K562 (cell line): ENCODE data around the gene KCNA4. TPM values are rescaled to one million over a fixed set of nuclear protein-coding genes. Genes with fewer than 3 reads are reported as not detected.

Experiments used
- ATAC-seq: fragments of 200-7000 bp; cut with Tn5 transposase; 3 replicates; pipeline ENCODE4 v1.9.1; 2020; ENCODE audit warnings: moderate library complexity
- BruUV-seq: library from RNA; stranded (reverse); fragments of 400-500 nt; replicated peaks from 2 replicates; lab custom pipeline; 2021; lab: Mats Ljungman, UMichigan
- CTCF ChIA-PET: fragments of 300-600 bp; formaldehyde crosslinking; extraction: SDS; loops from one replicate; lab custom pipeline; 2021; ENCODE audit warnings: low intra/inter-chr PET ratio; lab: Yijun Ruan, JAX
- POLR2A ChIA-PET: fragments of 300-600, 350-650 bp; sonication (Branson Sonifier 250); formaldehyde crosslinking; extraction: SDS; loops from one replicate; lab custom pipeline; 2021; ENCODE audit warnings: antibody characterized with exemption, inconsistent platforms; lab: Yijun Ruan, JAX
- DNase-seq, 4 experiments: peaks; one replicate each; pipeline versions ENCODE4 v3.0.0 to v3.0.0-alpha.2; 2011 to 2018; ENCODE audit warnings: low spot score in 3 of 4, mixed read lengths in 3 of 4; ENCODE audit errors: extremely low read depth in 1 of 4
- FAIRE-seq: peaks from 2 replicates; lab custom pipeline; 2011; peaks lifted over from hg19 to GRCh38; lab: Jason Lieb, UNC
- H2AFZ ChIP-seq: 2 replicates; pipeline ENCODE4 v1.6.0; 2011; ENCODE audit warnings: low read depth, low read length, control low read depth, inconsistent platforms
- H3K27ac ChIP-seq: fragments of 200-600 bp; 3 replicates; pipeline ENCODE4 v1.8.0; 2011; ENCODE audit warnings: low read depth, mild to moderate bottlenecking, control low read depth, inconsistent platforms, low read length, moderate library complexity, mixed read lengths; ENCODE audit errors: extremely low read depth
- H3K27me3 ChIP-seq, 2 experiments: fragments of 300-600 bp in 1 of 2; 2 replicates in 1 of 2; 3 replicates in 1 of 2; pipeline versions ENCODE4 v1.6.0 to v1.8.0; 2011; ENCODE audit warnings: inconsistent platforms in 2 of 2, low read length in 2 of 2, mild to moderate bottlenecking in 1 of 2, mixed read lengths in 1 of 2, moderate library complexity in 1 of 2; ENCODE audit not compliant: control insufficient read depth in 2 of 2, insufficient read depth in 2 of 2
- H3K36me3 ChIP-seq: fragments of 300-600 bp; 3 replicates; pipeline ENCODE4 v1.8.0; 2011; ENCODE audit warnings: mild to moderate bottlenecking, low read length, inconsistent platforms; ENCODE audit not compliant: control insufficient read depth, insufficient read depth
- H3K4me1 ChIP-seq, 2 experiments: fragments of 200-600 bp in 1 of 2; replicated peaks in 1 of 2; 2 replicates in 1 of 2; 3 replicates in 1 of 2; pipeline versions ENCODE4 v1.5.1 to v1.8.0; 2011; ENCODE audit warnings: inconsistent platforms in 2 of 2, low read length in 2 of 2, mild to moderate bottlenecking in 1 of 2, mixed read lengths in 1 of 2, moderate library complexity in 1 of 2; ENCODE audit not compliant: control insufficient read depth in 2 of 2, insufficient read depth in 2 of 2
- H3K4me2 ChIP-seq: 2 replicates; pipeline ENCODE4 v1.6.1; 2011; ENCODE audit warnings: low read length, control low read depth, inconsistent platforms, mixed read lengths; ENCODE audit not compliant: insufficient read depth
- H3K4me3 ChIP-seq: fragments of 200-600 bp; sonication (generic), shearing (Covaris generic); 2 replicates; pipeline ENCODE4 v1.5.1; 2016; ENCODE audit warnings: control low read depth, inconsistent platforms
- H3K79me2 ChIP-seq: fragments of 200-600 bp; 3 replicates; pipeline ENCODE4 v1.8.0; 2011; ENCODE audit warnings: low read length, inconsistent platforms; ENCODE audit not compliant: control insufficient read depth, insufficient read depth
- H3K9ac ChIP-seq, 2 experiments: 2 replicates each; pipeline versions ENCODE4 v1.6.0 to v1.6.1; 2011; ENCODE audit warnings: low read depth in 2 of 2, low read length in 2 of 2, control low read depth in 1 of 2, inconsistent platforms in 1 of 2, mild to moderate bottlenecking in 1 of 2, mixed read lengths in 1 of 2; ENCODE audit not compliant: insufficient read depth in 1 of 2
- H3K9me1 ChIP-seq: one replicate; pipeline ENCODE4 v1.6.0; 2011; ENCODE audit warnings: inconsistent platforms, mild to moderate bottlenecking, low read length, moderate library complexity; ENCODE audit not compliant: control insufficient read depth, insufficient read depth
- H3K9me3 ChIP-seq: replicated peaks from 2 replicates; pipeline ENCODE4 v1.5.1; 2011; ENCODE audit warnings: low read depth, low read length, inconsistent platforms; ENCODE audit not compliant: control insufficient read depth, insufficient read depth
- H4K20me1 ChIP-seq: replicated peaks from 2 replicates; pipeline ENCODE4 v1.6.1; 2011; ENCODE audit warnings: low read length, inconsistent platforms, mixed read lengths; ENCODE audit not compliant: control insufficient read depth, insufficient read depth
- CLOCK ChIP-seq: fragments of 250-450 bp; sonication (Bioruptor Pico); IDR thresholded peaks from 2 replicates; pipeline ENCODE4 v1.4.0; 2020; ENCODE audit warnings: mild to moderate bottlenecking, moderate library complexity, borderline replicate concordance
- HES1 ChIP-seq: fragments of 450-650 bp; IDR thresholded peaks from 2 replicates; pipeline ENCODE4 v1.6.1; 2016; ENCODE audit warnings: low read depth, mild to moderate bottlenecking, moderate library complexity
- HMGXB4 ChIP-seq: sonication (generic); formaldehyde crosslinking; IDR thresholded peaks from 2 replicates; pipeline ENCODE4 v1.8.1; 2023; ENCODE audit warnings: mild to moderate bottlenecking, missing genetic modification reagents
- PCBP1 ChIP-seq: fragments of 200-400 bp; formaldehyde crosslinking; IDR thresholded peaks from 2 replicates; pipeline ENCODE4 v1.6.1; 2018; ENCODE audit warnings: mild to moderate bottlenecking, low read depth, low read length; ENCODE audit not compliant: poor library complexity, severe bottlenecking
- RBM14 ChIP-seq: fragments of 200-400 bp; formaldehyde crosslinking; IDR thresholded peaks from 2 replicates; pipeline ENCODE4 v1.6.1; 2018; ENCODE audit warnings: low read depth, mild to moderate bottlenecking, low read length, moderate library complexity, borderline replicate concordance; ENCODE audit not compliant: insufficient read depth
- SIRT6 ChIP-seq: IDR thresholded peaks from one replicate; pipeline ENCODE4 v1.6.1; 2012; ENCODE audit warnings: low read depth, mild to moderate bottlenecking, control low read depth, inconsistent platforms, low read length, moderate library complexity
- SMAD4 ChIP-seq: fragments of 250-450 bp; sonication (Bioruptor Pico); conservative IDR thresholded peaks from 2 replicates; pipeline ENCODE4 v1.8.0; 2021; ENCODE audit warnings: inconsistent platforms, mild to moderate bottlenecking, moderate library complexity
- ZNF12 ChIP-seq: sonication (generic); formaldehyde crosslinking; IDR thresholded peaks from 2 replicates; pipeline ENCODE4 v1.4.0; 2020; ENCODE audit warnings: mild to moderate bottlenecking, missing genetic modification reagents
- ZNF165 ChIP-seq: fragments of 250-450 bp; sonication (Bioruptor Pico); IDR thresholded peaks from 2 replicates; pipeline ENCODE4 v1.4.0; 2020; ENCODE audit warnings: borderline replicate concordance
- ZNF217 ChIP-seq: sonication (generic); formaldehyde crosslinking; IDR thresholded peaks from 2 replicates; pipeline ENCODE4 v1.8.0; 2022; ENCODE audit warnings: mild to moderate bottlenecking, missing genetic modification reagents
- ZNF282 ChIP-seq: sonication (generic); formaldehyde crosslinking; IDR thresholded peaks from 2 replicates; pipeline ENCODE4 v1.8.1; 2023; ENCODE audit warnings: missing genetic modification reagents
- ZNF507 ChIP-seq: conservative IDR thresholded peaks from 2 replicates; pipeline ENCODE4 v1.6.1; 2017; ENCODE audit warnings: missing genetic modification characterization, missing compliant biosample characterization
- WGBS: fragments of 100-300 bp; shearing (Covaris generic); methylation state at CpG from one replicate; pipeline ENCODE4 v1.1.6; 2016; ENCODE audit warnings: low coverage, mixed read lengths; ENCODE audit not compliant: insufficient coverage; ENCODE audit errors: missing lambda C conversion rate; 5-methylcytosine and 5-hydroxymethylcytosine counted together
- in situ Hi-C: fragments of 300-500 bp; cut with MboI; formaldehyde crosslinking; loops from 4 replicates; pipeline ENCODE4 v1.15.0; 2018; ENCODE audit warnings: inconsistent platforms, mixed read lengths
- intact Hi-C: fragments of 100-400 bp; cut with micrococcal nuclease; formaldehyde crosslinking; loops from 2 replicates; pipeline ENCODE4 v1.14.2; 2022
- polyA plus RNA-seq, 8 experiments: library from polyadenylated mRNA; depleted of rRNA in 4 of 8; stranded (reverse) in 5 of 8; unstranded in 3 of 8; fragments of >200 nt; fragmentation: Nextera tagmentation in 2 of 8; fragmentation: Illumina TruSeq in 1 of 8; extraction: Ambion mirVana in 2 of 8; extraction: Trizol in 1 of 8; gene quantifications; 2 replicates each; pipeline versions ENCODE4 v1.2.1 to v1.2.3, GENCODE V29; 2011 to 2014; ENCODE audit warnings: inconsistent platforms in 1 of 8, missing spikeins in 1 of 8
- total RNA-seq, 7 experiments: library from RNA; depleted of rRNA in 6 of 7; stranded (reverse); fragments of >200 nt in 6 of 7; fragmentation: Illumina TruSeq in 2 of 7; extraction: Trizol in 2 of 7; gene quantifications; 2 replicates each; pipeline versions ENCODE4 v1.2.1 to v1.2.3, GENCODE V29; 2011 to 2021; ENCODE audit warnings: low replicate concordance in 1 of 7

Gene KCNA4
- total and polyA plus RNA-seq, 9 of the 15 experiments (the other 6 are each of a cell fraction or from before 2014, with no cell fraction given) = not detected

- FAIRE-seq = no peak
- in situ Hi-C loops (no loop called here), intact Hi-C loops (no loop called here)
- Histone ChIP-seq H4K20me1 (no peaks in the 10 kb centered on the region), H3K9ac (no peak overlapping the region), H3K9me3 (no peaks in the 10 kb centered on the region), H3K79me2 (no peaks in the 10 kb centered on the region), H3K4me2 (no peak overlapping the region), H3K36me3 (no peaks in the 10 kb centered on the region), H2AFZ (no peak overlapping the region), H3K4me3 (no peak overlapping the region), H3K4me1 (no peaks in the 10 kb centered on the region), H3K27me3 (no peaks in the 10 kb centered on the region), H3K27ac (no peak overlapping the region), H3K9me1 (no peaks in the 10 kb centered on the region)
- BruUV-seq = no TSS peak
- POLR2A ChIA-PET = no interaction called here
- no peak for ATAC-seq
- 0% methylated on average over 4 of the region's 4 CpGs for WGBS
- CTCF ChIA-PET = no interaction called here
- no peak for DNase-seq
- no peak for TF ChIP-seq ZNF282 (CRISPR knock-in tag)
- TF ChIP-seq ZNF217 (CRISPR knock-in tag) = no peak
- TF ChIP-seq SIRT6 = no peak
- no peak for TF ChIP-seq RBM14
- TF ChIP-seq HES1 = no peak
- TF ChIP-seq PCBP1 = no peak
- no peak for TF ChIP-seq CLOCK (CRISPR knock-in tag)
- TF ChIP-seq ZNF165 = no peak
- no peak for TF ChIP-seq HMGXB4 (CRISPR knock-in tag)
- no peak for TF ChIP-seq SMAD4 (CRISPR knock-in tag)
- TF ChIP-seq ZNF507 (tag) = no peak
- TF ChIP-seq ZNF12 = no peak
Observed at GRCh38 chr11:30002157-30002785, 14.6 kb downstream of the KCNA4 start.
